ENCODE results near the gene GPATCH8. TPM values are rescaled to one million over a fixed set of nuclear protein-coding genes. Genes with fewer than 3 reads are reported as not detected.

The GPATCH8 gene
- total and polyA plus RNA-seq, 2 donors (not counting 3 experiments of a cell fraction or from before 2014, with no cell fraction given), result 14.6 to 35.3 TPM

- BruUV-seq (replicated peaks), result no TSS peak
- intact Hi-C loops (cut with micrococcal nuclease) (no loop called here), dilution Hi-C loops (cut with MboI; ENCODE audit: extremely low pct_ligation_motif_present, low sequenced_read_pairs) (no loop called here)
- Histone ChIP-seq H3K9ac (replicated peaks; ENCODE audit: extremely low read depth, insufficient read depth, low read length) (no peak overlapping the region), H3K27me3 (ENCODE audit: control insufficient read depth in 2 of 2, insufficient read depth in 2 of 2, low read length in 2 of 2) (no peaks in the 10 kb centered on the region), H3K9me3 (replicated peaks; ENCODE audit: control insufficient read depth, insufficient read depth, low read length) (no peaks in the 10 kb centered on the region), H3K36me3 (ENCODE audit: control insufficient read depth in 2 of 2, extremely low read depth in 1 of 2, insufficient read depth in 2 of 2, low read length in 2 of 2) (no peaks in the 10 kb centered on the region), H3K4me1 (ENCODE audit: control insufficient read depth, extremely low read depth, insufficient read depth, low read length) (peaks cover 2% of the 10 kb centered on the region), H2AFZ (ENCODE audit: low read depth, low read length) (no peak overlapping the region), H3K79me2 (ENCODE audit: control insufficient read depth, insufficient read depth, low read length) (peaks cover 2% of the 10 kb centered on the region), H4K20me1 (replicated peaks; ENCODE audit: control insufficient read depth, extremely low read depth, insufficient read depth, low read length) (no peaks in the 10 kb centered on the region), H3K4me2 (ENCODE audit: insufficient read depth, low read length) (no peak overlapping the region), H3K9me1 (replicated peaks; ENCODE audit: control insufficient read depth, extremely low read depth, insufficient read depth, low read length) (no peaks in the 10 kb centered on the region), H3K27ac (ENCODE audit: insufficient read depth, low read depth, low read length) (no peak overlapping the region), H3K4me3 (replicated peaks in 1 of 3; ENCODE audit: insufficient read depth in 1 of 3, low read depth in 1 of 3, low read length in 3 of 3) (no peak overlapping the region)
- CTCF ChIA-PET, result interaction anchor here (1.1 to 1.9 kb wide), 3 partner anchors 8 to 80 kb away, joined by 3 to 6 read pairs (median 3); no protein-coding TSS in a partner anchor
- DNase-seq (ENCODE audit: low read depth, low spot score) (no peak), FAIRE-seq (no peak)
- TF ChIP-seq POLR2A (IDR thresholded peaks at IDR 0.05; ENCODE audit: low read depth, low read length), result no peak
- TF ChIP-seq GATA2 (IDR thresholded peaks at IDR 0.05; ENCODE audit: insufficient read depth, insufficient read length, low read depth, low read length), result no peak
- no peak for TF ChIP-seq FOS (IDR thresholded peaks at IDR 0.05; ENCODE audit: borderline replicate concordance, insufficient read depth, low read length)
- no peak for TF ChIP-seq MAX (IDR thresholded peaks at IDR 0.05; ENCODE audit: insufficient read depth, insufficient read length)
- TF ChIP-seq POLR2AphosphoS5 (IDR thresholded peaks at IDR 0.05; ENCODE audit: insufficient read depth, low read depth, low read length), result no peak
- no peak for TF ChIP-seq EZH2 (IDR thresholded peaks at IDR 0.05; ENCODE audit: borderline replicate concordance, low read depth, low read length, severe bottlenecking)
- no peak for TF ChIP-seq MYC (IDR thresholded peaks at IDR 0.05; ENCODE audit: low read depth, low read length)
- TF ChIP-seq CTCF (IDR thresholded peaks at IDR 0.05; ENCODE audit: extremely low read depth in 1 of 2, insufficient read depth in 1 of 2, low read depth in 1 of 2, low read length in 2 of 2), result no peak
- TF ChIP-seq JUN (IDR thresholded peaks at IDR 0.05; ENCODE audit: borderline replicate concordance, insufficient read depth, insufficient read length, low read depth), result no peak
- POLR2A ChIA-PET, result no interaction called here
Measured at GRCh38 chr17:44442806-44443205, 60.4 kb downstream of the GPATCH8 start.

Data from endothelial cell of umbilical vein (primary cell).